Measurements from ENCODE around the gene TNFRSF8. TPM values are rescaled to one million over a fixed set of nuclear protein-coding genes. Genes with fewer than 3 reads are reported as not detected.

TNFRSF8 gene
- polyA plus RNA-seq, 2 of the 4 experiments (the other 2 are of a cell fraction): 0.05 TPM; not detected in 1

- Histone ChIP-seq H3K4me2 (no peak overlapping the region), H3K9me3 (no peaks in the 10 kb centered on the region), H3K4me1 (no peaks in the 10 kb centered on the region), H3K4me3 (no peak overlapping the region), H3K27ac (no peak overlapping the region)
- POLR2A ChIA-PET: no interaction called here
- DNase-seq (ENCODE audit: low read depth in 1 of 2, low spot score in 1 of 2) (no peak), FAIRE-seq (no peak), ATAC-seq (no peak)
- CTCF ChIA-PET: interaction anchor here (0.9 to 1.6 kb wide), 3 partner anchors 9 to 55 kb away, joined by 3 to 5 read pairs (median 4); no protein-coding TSS in a partner anchor
- TF ChIP-seq HOXA7 (CRISPR knock-in tag; IDR thresholded peaks at IDR 0.05): no peak
- TF ChIP-seq CTCF (IDR thresholded peaks at IDR 0.05): no peak
- TF ChIP-seq FOXS1 (CRISPR knock-in tag; IDR thresholded peaks at IDR 0.05): no peak
- no peak for TF ChIP-seq HDAC2 (IDR thresholded peaks at IDR 0.05)
- WGBS (ENCODE audit: missing lambda C conversion rate): 85% methylated on average over 7 of the region's 14 CpGs
Observed at GRCh38 chr1:12022036-12022435, 41.1 kb upstream of the TNFRSF8 start.

- no peaks in the 10 kb centered on the region for H3K4me1 ChIP-seq
- TF ChIP-seq RARB (CRISPR knock-in tag; IDR thresholded peaks at IDR 0.05): no peak
- TF ChIP-seq HEYL (CRISPR knock-in tag; IDR thresholded peaks at IDR 0.05): no peak
- TF ChIP-seq CBX2 (IDR thresholded peaks at IDR 0.05; ENCODE audit: borderline replicate concordance, low read depth): no peak
- TF ChIP-seq HES2 (IDR thresholded peaks at IDR 0.05): no peak
- no peak for TF ChIP-seq PHF8 (IDR thresholded peaks at IDR 0.05; ENCODE audit: borderline replicate concordance, low read depth)
- no peak for TF ChIP-seq ESRRA (IDR thresholded peaks at IDR 0.05; ENCODE audit: borderline replicate concordance, low read length)
- no peak for TF ChIP-seq HOXB13 (CRISPR knock-in tag; IDR thresholded peaks at IDR 0.05; ENCODE audit: low read depth)
- TF ChIP-seq EHMT2 (IDR thresholded peaks at IDR 0.05; ENCODE audit: low read depth): no peak
- TF ChIP-seq TP53 (CRISPR knock-in tag; IDR thresholded peaks at IDR 0.05): no peak
- no peak for TF ChIP-seq E2F6 (IDR thresholded peaks at IDR 0.05; ENCODE audit: borderline replicate concordance, low read depth)
- ChIA-PET CTCF (no interaction called here), POLR2A (no interaction called here)
- H3K27ac ChIP-seq: no peak overlapping the region
- no peak for DNase-seq (ENCODE audit: low read depth in 1 of 2, low spot score in 1 of 2)
- H3K9me3 ChIP-seq: no peaks in the 10 kb centered on the region
- 93% methylated on average over 10 of the region's 10 CpGs for WGBS (ENCODE audit: missing lambda C conversion rate)
- H3K4me2 ChIP-seq: no peak overlapping the region
- no peak for ATAC-seq
- no peak for FAIRE-seq
- H3K4me3 ChIP-seq: no peak overlapping the region
Observed at GRCh38 chr1:12026586-12026985, 36.5 kb upstream of the TNFRSF8 start.

GRCh38 chr1:12028248-12028647, 34.9 kb upstream of the TNFRSF8 start:
- H3K4me2 ChIP-seq: no peak overlapping the region
- DNase-seq (ENCODE audit: low read depth in 1 of 2, low spot score in 1 of 2) (no peak), FAIRE-seq (no peak), ATAC-seq (no peak)
- POLR2A ChIA-PET: no interaction called here
- CTCF ChIA-PET: no interaction called here
- no peak for TF ChIP-seq RNF2 (IDR thresholded peaks at IDR 0.05; ENCODE audit: borderline replicate concordance, low read depth)
- TF ChIP-seq ATOH8 (CRISPR knock-in tag; IDR thresholded peaks at IDR 0.05; ENCODE audit: low read depth): no peak
- no peak for TF ChIP-seq MYC (IDR thresholded peaks at IDR 0.05; ENCODE audit: borderline replicate concordance, low read length)
- H3K4me1 ChIP-seq: no peaks in the 10 kb centered on the region
- 91% methylated on average over 8 of the region's 8 CpGs for WGBS (ENCODE audit: missing lambda C conversion rate)
- H3K4me3 ChIP-seq: no peak overlapping the region
- no peaks in the 10 kb centered on the region for H3K9me3 ChIP-seq
- H3K27ac ChIP-seq: no peak overlapping the region

Data from A549 (cell line).